Measurements from ENCODE around the gene RITA1. TPM values are rescaled to one million over a fixed set of nuclear protein-coding genes. Genes with fewer than 3 reads are reported as not detected.

The RITA1 gene
- total and polyA plus RNA-seq, 10 of the 15 experiments (the other 5 are each of a cell fraction or from before 2014, with no cell fraction given): 2.3 to 39.9 (median 24.8) TPM

DNA sequence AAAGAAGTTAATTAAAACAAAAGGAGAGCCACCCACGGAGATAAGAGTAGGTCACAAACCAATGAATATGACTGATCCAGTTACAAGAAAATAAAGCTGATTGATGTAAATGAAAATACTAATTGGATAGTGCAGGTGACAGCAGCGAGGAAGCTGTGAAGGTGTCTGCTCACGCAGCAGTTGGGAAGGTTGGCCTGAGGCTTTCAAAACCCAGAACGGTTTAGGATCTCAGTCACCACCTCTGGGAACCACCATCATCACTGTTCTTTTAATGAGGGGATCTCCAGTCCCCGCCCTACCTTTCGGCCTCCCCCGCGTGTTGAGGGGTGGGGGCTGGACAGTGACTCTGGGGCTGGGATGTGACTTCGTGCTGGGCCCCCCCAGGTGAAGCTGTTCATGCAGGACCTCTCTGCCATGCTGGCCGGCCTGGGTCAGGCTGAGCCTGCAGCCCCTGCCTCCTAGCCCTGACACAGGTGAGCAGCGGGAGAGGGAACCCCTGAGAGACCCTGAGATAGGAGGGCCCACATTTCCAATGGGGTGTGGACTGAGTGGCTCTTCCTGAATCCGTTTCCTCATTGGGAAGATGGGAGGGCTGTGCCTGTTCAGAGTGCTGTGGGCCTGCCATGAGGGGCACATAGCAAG is 28.2 kb upstream of the RITA1 start (continued):
- TF ChIP-seq, protein P1, sequence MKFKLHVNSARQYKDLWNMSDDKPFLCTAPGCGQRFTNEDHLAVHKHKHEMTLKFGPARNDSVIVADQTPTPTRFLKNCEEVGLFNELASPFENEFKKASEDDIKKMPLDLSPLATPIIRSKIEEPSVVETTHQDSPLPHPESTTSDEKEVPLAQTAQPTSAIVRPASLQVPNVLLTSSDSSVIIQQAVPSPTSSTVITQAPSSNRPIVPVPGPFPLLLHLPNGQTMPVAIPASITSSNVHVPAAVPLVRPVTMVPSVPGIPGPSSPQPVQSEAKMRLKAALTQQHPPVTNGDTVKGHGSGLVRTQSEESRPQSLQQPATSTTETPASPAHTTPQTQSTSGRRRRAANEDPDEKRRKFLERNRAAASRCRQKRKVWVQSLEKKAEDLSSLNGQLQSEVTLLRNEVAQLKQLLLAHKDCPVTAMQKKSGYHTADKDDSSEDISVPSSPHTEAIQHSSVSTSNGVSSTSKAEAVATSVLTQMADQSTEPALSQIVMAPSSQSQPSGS (IDR thresholded peaks at IDR 0.05; ENCODE audit: low read length): no peak
- TF ChIP-seq, protein P2, sequence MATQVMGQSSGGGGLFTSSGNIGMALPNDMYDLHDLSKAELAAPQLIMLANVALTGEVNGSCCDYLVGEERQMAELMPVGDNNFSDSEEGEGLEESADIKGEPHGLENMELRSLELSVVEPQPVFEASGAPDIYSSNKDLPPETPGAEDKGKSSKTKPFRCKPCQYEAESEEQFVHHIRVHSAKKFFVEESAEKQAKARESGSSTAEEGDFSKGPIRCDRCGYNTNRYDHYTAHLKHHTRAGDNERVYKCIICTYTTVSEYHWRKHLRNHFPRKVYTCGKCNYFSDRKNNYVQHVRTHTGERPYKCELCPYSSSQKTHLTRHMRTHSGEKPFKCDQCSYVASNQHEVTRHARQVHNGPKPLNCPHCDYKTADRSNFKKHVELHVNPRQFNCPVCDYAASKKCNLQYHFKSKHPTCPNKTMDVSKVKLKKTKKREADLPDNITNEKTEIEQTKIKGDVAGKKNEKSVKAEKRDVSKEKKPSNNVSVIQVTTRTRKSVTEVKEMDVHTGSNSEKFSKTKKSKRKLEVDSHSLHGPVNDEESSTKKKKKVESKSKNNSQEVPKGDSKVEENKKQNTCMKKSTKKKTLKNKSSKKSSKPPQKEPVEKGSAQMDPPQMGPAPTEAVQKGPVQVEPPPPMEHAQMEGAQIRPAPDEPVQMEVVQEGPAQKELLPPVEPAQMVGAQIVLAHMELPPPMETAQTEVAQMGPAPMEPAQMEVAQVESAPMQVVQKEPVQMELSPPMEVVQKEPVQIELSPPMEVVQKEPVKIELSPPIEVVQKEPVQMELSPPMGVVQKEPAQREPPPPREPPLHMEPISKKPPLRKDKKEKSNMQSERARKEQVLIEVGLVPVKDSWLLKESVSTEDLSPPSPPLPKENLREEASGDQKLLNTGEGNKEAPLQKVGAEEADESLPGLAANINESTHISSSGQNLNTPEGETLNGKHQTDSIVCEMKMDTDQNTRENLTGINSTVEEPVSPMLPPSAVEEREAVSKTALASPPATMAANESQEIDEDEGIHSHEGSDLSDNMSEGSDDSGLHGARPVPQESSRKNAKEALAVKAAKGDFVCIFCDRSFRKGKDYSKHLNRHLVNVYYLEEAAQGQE (IDR thresholded peaks at IDR 0.05; ENCODE audit: low read depth, low read length): no peak
- TF ChIP-seq, protein P3, sequence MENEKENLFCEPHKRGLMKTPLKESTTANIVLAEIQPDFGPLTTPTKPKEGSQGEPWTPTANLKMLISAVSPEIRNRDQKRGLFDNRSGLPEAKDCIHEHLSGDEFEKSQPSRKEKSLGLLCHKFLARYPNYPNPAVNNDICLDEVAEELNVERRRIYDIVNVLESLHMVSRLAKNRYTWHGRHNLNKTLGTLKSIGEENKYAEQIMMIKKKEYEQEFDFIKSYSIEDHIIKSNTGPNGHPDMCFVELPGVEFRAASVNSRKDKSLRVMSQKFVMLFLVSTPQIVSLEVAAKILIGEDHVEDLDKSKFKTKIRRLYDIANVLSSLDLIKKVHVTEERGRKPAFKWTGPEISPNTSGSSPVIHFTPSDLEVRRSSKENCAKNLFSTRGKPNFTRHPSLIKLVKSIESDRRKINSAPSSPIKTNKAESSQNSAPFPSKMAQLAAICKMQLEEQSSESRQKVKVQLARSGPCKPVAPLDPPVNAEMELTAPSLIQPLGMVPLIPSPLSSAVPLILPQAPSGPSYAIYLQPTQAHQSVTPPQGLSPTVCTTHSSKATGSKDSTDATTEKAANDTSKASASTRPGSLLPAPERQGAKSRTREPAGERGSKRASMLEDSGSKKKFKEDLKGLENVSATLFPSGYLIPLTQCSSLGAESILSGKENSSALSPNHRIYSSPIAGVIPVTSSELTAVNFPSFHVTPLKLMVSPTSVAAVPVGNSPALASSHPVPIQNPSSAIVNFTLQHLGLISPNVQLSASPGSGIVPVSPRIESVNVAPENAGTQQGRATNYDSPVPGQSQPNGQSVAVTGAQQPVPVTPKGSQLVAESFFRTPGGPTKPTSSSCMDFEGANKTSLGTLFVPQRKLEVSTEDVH (IDR thresholded peaks at IDR 0.05; ENCODE audit: low read depth, partially characterized antibody): no peak
- TF ChIP-seq SMAD1 (IDR thresholded peaks at IDR 0.05; ENCODE audit: low read depth, partially characterized antibody): no peak
- TF ChIP-seq NR2F1 (conservative IDR thresholded peaks at IDR 0.05): no peak
- no peak for TF ChIP-seq ZNF384 (IDR thresholded peaks at IDR 0.05; ENCODE audit: borderline replicate concordance, low read depth, low read length)
- no peak for TF ChIP-seq SP1 (IDR thresholded peaks at IDR 0.05; ENCODE audit: low read depth, low read length)
- no peak for TF ChIP-seq HDAC2 (IDR thresholded peaks at IDR 0.05)
- TF ChIP-seq CEBPZ (IDR thresholded peaks at IDR 0.05; ENCODE audit: low read depth, low read length): no peak
- TF ChIP-seq RUNX3 (IDR thresholded peaks at IDR 0.05; ENCODE audit: low read length): no peak
- TF ChIP-seq ATF3 (IDR thresholded peaks at IDR 0.05; ENCODE audit: borderline replicate concordance, extremely low read depth, low read depth, low read length): no peak
- no peak for TF ChIP-seq NFIC (IDR thresholded peaks at IDR 0.05; ENCODE audit: low read depth, low read length)
- TF ChIP-seq KLF5 (IDR thresholded peaks at IDR 0.05; ENCODE audit: partially characterized antibody): no peak
- TF ChIP-seq POLR2A (IDR thresholded peaks at IDR 0.05; ENCODE audit: low read depth, low read length): peak; percentile 64
- peak; percentile 71; the same call in 1 of the 2 replicates for TF ChIP-seq MTA2 (IDR thresholded peaks at IDR 0.05; ENCODE audit: low read depth)
- TF ChIP-seq BCL11A (IDR thresholded peaks at IDR 0.05; ENCODE audit: low read depth, low read length): peak; percentile 7; the same call in 1 of the 2 replicates
- 0 out of 2 replicates have a peak, but pooled peaks have one; percentile 22 for TF ChIP-seq POLR2AphosphoS5 (IDR thresholded peaks at IDR 0.05; ENCODE audit: low read length)
- no peak for TF ChIP-seq SIX5 (IDR thresholded peaks at IDR 0.05; ENCODE audit: low read depth, low read length, severe bottlenecking)
- no peak for TF ChIP-seq IRF4 (IDR thresholded peaks at IDR 0.05; ENCODE audit: low read depth, low read length)
- no peak for TF ChIP-seq KAT2A (conservative IDR thresholded peaks at IDR 0.05; ENCODE audit: control insufficient read depth, low read depth, low read length)
